Breast epithelium (tissue), 3 donors: ENCODE measurements around the gene TSFM.
A peak's percentile ranks its signal among the peaks of the same experiment; 100 is the strongest.

Experiments
- CTCF ChIP-seq, 3 donors: fragments of 450-650 bp; IDR thresholded peaks; one replicate each; pipeline ENCODE4 v1.5.1; 2016 to 2017; ENCODE audit warnings: antibody characterized with exemption in 3 of 3, mild to moderate bottlenecking in 3 of 3, moderate library complexity in 3 of 3
- POLR2AphosphoS5 ChIP-seq, 3 donors: sonication (generic); formaldehyde crosslinking; IDR thresholded peaks; one replicate each; pipeline ENCODE4 v1.6.1; 2017; ENCODE audit warnings: antibody characterized with exemption in 3 of 3

GRCh38 chr12:57759360-57759980 is 23.1 kb upstream of the TSFM start:
- TF ChIP-seq POLR2AphosphoS5 (IDR thresholded peaks at IDR 0.05) (no peak), CTCF (IDR thresholded peaks at IDR 0.05) (peak in 2 of 3 donors; percentile 28 to 43)
